ENCODE results near the gene ATP2B3. TPM values are rescaled to one million over a fixed set of nuclear protein-coding genes. Genes with fewer than 3 reads are reported as not detected.

ATP2B3 gene
- total RNA-seq, 1 experiment from 2014 or later: 0.21 TPM

GRCh38 chrX:153526042-153526441 lies 8.6 kb downstream of the ATP2B3 start:
- no peaks in the 10 kb centered on the region for H3K36me3 ChIP-seq (ENCODE audit: control insufficient read depth, insufficient read depth, low read length)
- ChIA-PET POLR2A (no interaction called here), CTCF (no interaction called here)
- DNase-seq (ENCODE audit: low read depth, low spot score) (no peak), ATAC-seq (no peak)
- no peaks in the 10 kb centered on the region for H3K27me3 ChIP-seq (ENCODE audit: control insufficient read depth, insufficient read depth, low read length)
- intact Hi-C loops (cut with micrococcal nuclease; ENCODE audit: unreplicated experiment): no loop called here
- no peak overlapping the region for H3K27ac ChIP-seq (ENCODE audit: low read length)
- no peak overlapping the region for H3K4me3 ChIP-seq (ENCODE audit: low read depth in 2 of 2, low read length in 2 of 2)
- no TSS peak for BruUV-seq (replicated peaks)
- H3K4me1 ChIP-seq (ENCODE audit: control insufficient read depth, insufficient read depth, low read length): peaks cover 2% of the 10 kb centered on the region; the same call in 1 of the 2 replicates
- no peaks in the 10 kb centered on the region for H3K9me3 ChIP-seq (ENCODE audit: control insufficient read depth, insufficient read depth, low read depth, low read length)
- in situ Hi-C loops (cut with HindIII; ENCODE audit: low pct_unique_long_range_greater_than_20kb, low sequenced_read_pairs): no loop called here
- TF ChIP-seq POLR2AphosphoS5 (IDR thresholded peaks at IDR 0.05; ENCODE audit: low read depth, low read length): no peak
- no peak for TF ChIP-seq TCF7L2 (IDR thresholded peaks at IDR 0.05; ENCODE audit: low read depth, low read length)
- TF ChIP-seq SIN3A (IDR thresholded peaks at IDR 0.05; ENCODE audit: borderline replicate concordance, insufficient read depth, low read depth, low read length): no peak
- no peak for TF ChIP-seq CTCF (IDR thresholded peaks at IDR 0.05)
- no peak for TF ChIP-seq REST (IDR thresholded peaks at IDR 0.05; ENCODE audit: insufficient read depth in 1 of 2, low read depth in 2 of 2, low read length in 1 of 2)

DNA sequence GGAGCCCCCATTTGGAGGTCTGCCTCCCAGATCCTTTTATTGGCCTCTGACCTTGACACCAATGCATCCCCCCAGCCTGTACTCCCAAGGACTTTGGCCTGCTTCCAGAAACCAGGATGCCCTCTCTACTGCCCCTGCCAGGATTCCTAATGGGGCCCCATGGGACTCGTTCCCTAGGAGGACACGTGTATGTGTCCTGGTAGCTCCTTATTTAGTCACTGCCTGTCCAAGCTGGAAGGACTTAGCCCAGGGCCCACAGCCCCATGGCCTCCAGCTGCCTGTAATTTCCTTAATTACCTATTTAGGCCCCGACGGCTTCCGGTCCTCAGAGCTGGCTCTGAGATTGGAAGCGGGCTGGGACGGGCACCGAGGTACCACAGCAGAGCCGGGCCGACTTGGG lies 9.4 kb downstream of the ATP2B3 start:
- Histone ChIP-seq H3K9me3 (ENCODE audit: control insufficient read depth, insufficient read depth, low read depth, low read length) (no peaks in the 10 kb centered on the region), H3K27me3 (ENCODE audit: control insufficient read depth, insufficient read depth, low read length) (no peaks in the 10 kb centered on the region), H3K4me3 (ENCODE audit: low read depth in 2 of 2, low read length in 2 of 2) (no peak overlapping the region), H3K27ac (ENCODE audit: low read length) (no peak overlapping the region), H3K4me1 (ENCODE audit: control insufficient read depth, insufficient read depth, low read length) (no peaks in the 10 kb centered on the region; the same call in 1 of the 2 replicates), H3K36me3 (ENCODE audit: control insufficient read depth, insufficient read depth, low read length) (no peaks in the 10 kb centered on the region)
- CTCF ChIA-PET: no interaction called here
- DNase-seq (ENCODE audit: low read depth, low spot score): no peak
- POLR2A ChIA-PET: no interaction called here
- TF ChIP-seq CTCF (IDR thresholded peaks at IDR 0.05) (no peak), TCF7L2 (IDR thresholded peaks at IDR 0.05; ENCODE audit: low read depth, low read length) (no peak), SIN3A (IDR thresholded peaks at IDR 0.05; ENCODE audit: borderline replicate concordance, insufficient read depth, low read depth, low read length) (no peak), REST (IDR thresholded peaks at IDR 0.05; ENCODE audit: insufficient read depth in 1 of 2, low read depth in 2 of 2, low read length in 1 of 2) (no peak), POLR2AphosphoS5 (IDR thresholded peaks at IDR 0.05; ENCODE audit: low read depth, low read length) (no peak)
- no TSS peak for BruUV-seq (replicated peaks)
- no peak for ATAC-seq
- in situ Hi-C loops (cut with HindIII; ENCODE audit: low pct_unique_long_range_greater_than_20kb, low sequenced_read_pairs) (no loop called here), intact Hi-C loops (cut with micrococcal nuclease; ENCODE audit: unreplicated experiment) (no loop called here)

Measured in Panc1 (cell line).